ENCODE results near the gene XIRP2. TPM values are rescaled to one million over a fixed set of nuclear protein-coding genes. Genes with fewer than 3 reads are reported as not detected.

The XIRP2 gene
- total and polyA plus RNA-seq, 10 of the 15 experiments (the other 5 are each of a cell fraction or from before 2014, with no cell fraction given): 0.03 TPM; not detected in 9

- TF ChIP-seq RB1 (IDR thresholded peaks at IDR 0.05; ENCODE audit: borderline replicate concordance): no peak
- TF ChIP-seq E4F1 (IDR thresholded peaks at IDR 0.05; ENCODE audit: borderline replicate concordance, partially characterized antibody): no peak
- TF ChIP-seq, protein P1, sequence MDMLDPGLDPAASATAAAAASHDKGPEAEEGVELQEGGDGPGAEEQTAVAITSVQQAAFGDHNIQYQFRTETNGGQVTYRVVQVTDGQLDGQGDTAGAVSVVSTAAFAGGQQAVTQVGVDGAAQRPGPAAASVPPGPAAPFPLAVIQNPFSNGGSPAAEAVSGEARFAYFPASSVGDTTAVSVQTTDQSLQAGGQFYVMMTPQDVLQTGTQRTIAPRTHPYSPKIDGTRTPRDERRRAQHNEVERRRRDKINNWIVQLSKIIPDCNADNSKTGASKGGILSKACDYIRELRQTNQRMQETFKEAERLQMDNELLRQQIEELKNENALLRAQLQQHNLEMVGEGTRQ (IDR thresholded peaks at IDR 0.05; ENCODE audit: borderline replicate concordance, low read depth, low read length): no peak
- TF ChIP-seq KAT2A (conservative IDR thresholded peaks at IDR 0.05; ENCODE audit: control insufficient read depth, low read depth, low read length): no peak
- no peak for TF ChIP-seq NRF1 (conservative IDR thresholded peaks at IDR 0.05; ENCODE audit: low read depth, low read length)
- TF ChIP-seq SMC3 (IDR thresholded peaks at IDR 0.05; ENCODE audit: borderline replicate concordance, low read length): no peak
- TF ChIP-seq, protein P2, sequence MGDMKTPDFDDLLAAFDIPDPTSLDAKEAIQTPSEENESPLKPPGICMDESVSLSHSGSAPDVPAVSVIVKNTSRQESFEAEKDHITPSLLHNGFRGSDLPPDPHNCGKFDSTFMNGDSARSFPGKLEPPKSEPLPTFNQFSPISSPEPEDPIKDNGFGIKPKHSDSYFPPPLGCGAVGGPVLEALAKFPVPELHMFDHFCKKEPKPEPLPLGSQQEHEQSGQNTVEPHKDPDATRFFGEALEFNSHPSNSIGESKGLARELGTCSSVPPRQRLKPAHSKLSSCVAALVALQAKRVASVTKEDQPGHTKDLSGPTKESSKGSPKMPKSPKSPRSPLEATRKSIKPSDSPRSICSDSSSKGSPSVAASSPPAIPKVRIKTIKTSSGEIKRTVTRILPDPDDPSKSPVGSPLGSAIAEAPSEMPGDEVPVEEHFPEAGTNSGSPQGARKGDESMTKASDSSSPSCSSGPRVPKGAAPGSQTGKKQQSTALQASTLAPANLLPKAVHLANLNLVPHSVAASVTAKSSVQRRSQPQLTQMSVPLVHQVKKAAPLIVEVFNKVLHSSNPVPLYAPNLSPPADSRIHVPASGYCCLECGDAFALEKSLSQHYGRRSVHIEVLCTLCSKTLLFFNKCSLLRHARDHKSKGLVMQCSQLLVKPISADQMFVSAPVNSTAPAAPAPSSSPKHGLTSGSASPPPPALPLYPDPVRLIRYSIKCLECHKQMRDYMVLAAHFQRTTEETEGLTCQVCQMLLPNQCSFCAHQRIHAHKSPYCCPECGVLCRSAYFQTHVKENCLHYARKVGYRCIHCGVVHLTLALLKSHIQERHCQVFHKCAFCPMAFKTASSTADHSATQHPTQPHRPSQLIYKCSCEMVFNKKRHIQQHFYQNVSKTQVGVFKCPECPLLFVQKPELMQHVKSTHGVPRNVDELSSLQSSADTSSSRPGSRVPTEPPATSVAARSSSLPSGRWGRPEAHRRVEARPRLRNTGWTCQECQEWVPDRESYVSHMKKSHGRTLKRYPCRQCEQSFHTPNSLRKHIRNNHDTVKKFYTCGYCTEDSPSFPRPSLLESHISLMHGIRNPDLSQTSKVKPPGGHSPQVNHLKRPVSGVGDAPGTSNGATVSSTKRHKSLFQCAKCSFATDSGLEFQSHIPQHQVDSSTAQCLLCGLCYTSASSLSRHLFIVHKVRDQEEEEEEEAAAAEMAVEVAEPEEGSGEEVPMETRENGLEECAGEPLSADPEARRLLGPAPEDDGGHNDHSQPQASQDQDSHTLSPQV (IDR thresholded peaks at IDR 0.05): no peak
- TF ChIP-seq, protein P3, sequence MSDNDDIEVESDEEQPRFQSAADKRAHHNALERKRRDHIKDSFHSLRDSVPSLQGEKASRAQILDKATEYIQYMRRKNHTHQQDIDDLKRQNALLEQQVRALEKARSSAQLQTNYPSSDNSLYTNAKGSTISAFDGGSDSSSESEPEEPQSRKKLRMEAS (IDR thresholded peaks at IDR 0.05; ENCODE audit: low read depth, low read length): no peak
- no peak for TF ChIP-seq CBX5 (IDR thresholded peaks at IDR 0.05; ENCODE audit: low read depth)
- TF ChIP-seq MYC (IDR thresholded peaks at IDR 0.05; ENCODE audit: insufficient read depth, insufficient read length, insufficient replicate concordance, low read length, severe bottlenecking): no peak
- no peak for TF ChIP-seq SMARCA5 (IDR thresholded peaks at IDR 0.05)
Observed at GRCh38 chr2:167115541-167115940, 227.3 kb downstream of the XIRP2 start.

More at GRCh38 chr2:167115541-167115940, 227.3 kb downstream of the XIRP2 start:
- POLR2A ChIA-PET: no interaction called here
- H3K27ac ChIP-seq (ENCODE audit: control insufficient read depth, insufficient read depth): no peak overlapping the region
- H3K9me3 ChIP-seq (replicated peaks; ENCODE audit: control insufficient read depth, insufficient read depth, low read length): no peaks in the 10 kb centered on the region
- no peak overlapping the region for H3K4me3 ChIP-seq
- RAD21 ChIA-PET (ENCODE audit: unreplicated experiment): no interaction called here
- no peak overlapping the region for H2AFZ ChIP-seq (ENCODE audit: control insufficient read depth, low read depth, low read length)
- CTCF ChIA-PET: no interaction called here
- H3K9ac ChIP-seq (ENCODE audit: control insufficient read depth, insufficient read depth, low read length): no peak overlapping the region
- no peak for DNase-seq (ENCODE audit: low read depth, low spot score)
- H4K20me1 ChIP-seq (ENCODE audit: control insufficient read depth, insufficient read depth): no peaks in the 10 kb centered on the region
- SMC1A ChIA-PET (ENCODE audit: uncharacterized antibody, unreplicated experiment): no interaction called here
- no peak overlapping the region for H3K4me2 ChIP-seq (ENCODE audit: control insufficient read depth, insufficient read depth)
- no peaks in the 10 kb centered on the region for H3K27me3 ChIP-seq (replicated peaks in 1 of 2; ENCODE audit: control insufficient read depth in 2 of 2, insufficient read depth in 2 of 2, low read length in 1 of 2)
- no peak for ATAC-seq
- H3K4me1 ChIP-seq (ENCODE audit: control insufficient read depth, insufficient read depth, low read length): no peaks in the 10 kb centered on the region
- H3K79me2 ChIP-seq (ENCODE audit: control insufficient read depth, insufficient read depth, low read length): no peaks in the 10 kb centered on the region
- H3K36me3 ChIP-seq (ENCODE audit: control insufficient read depth in 2 of 2, insufficient read depth in 2 of 2, low read length in 1 of 2): no peaks in the 10 kb centered on the region
- no peak for FAIRE-seq
- intact Hi-C loops (cut with micrococcal nuclease; ENCODE audit: unreplicated experiment): no loop called here
- in situ Hi-C loops (cut with MboI): no loop called here
- BruUV-seq (replicated peaks): no TSS peak
